NCI-H526 treated with DMSO at 0.1 percent for 48 hours (cell line): ENCODE data around the gene RIT2.

Experiments
- DNase-seq: peaks from one replicate; lab custom pipeline; 2025; lab: John Stamatoyannopoulos, UW

The RIT2 gene

GRCh38 chr18:43012951-43013350 lies 102.5 kb downstream of the RIT2 start:
- DNase-seq = no peak

- no peak for DNase-seq
Measured at GRCh38 chr18:43010611-43011010, 104.9 kb downstream of the RIT2 start.

- no peak for DNase-seq
Measured at GRCh38 chr18:43009674-43010073, 105.8 kb downstream of the RIT2 start.

GRCh38 chr18:43007365-43007764 lies 108.1 kb downstream of the RIT2 start:
- DNase-seq = no peak

GRCh38 chr18:43004421-43004820 lies 111.1 kb downstream of the RIT2 start:
- DNase-seq = no peak

- no peak for DNase-seq
Measured at GRCh38 chr18:43001821-43002220, 113.7 kb downstream of the RIT2 start.

- DNase-seq = no peak
Measured at GRCh38 chr18:42996824-42997223, 118.7 kb downstream of the RIT2 start.

- DNase-seq = no peak
Measured at GRCh38 chr18:42980426-42980825, 135.1 kb downstream of the RIT2 start.

GRCh38 chr18:42977982-42978637 lies 137.4 kb downstream of the RIT2 start:
- DNase-seq = no peak

GRCh38 chr18:42976869-42977590 lies 138.5 kb downstream of the RIT2 start:
- no peak for DNase-seq

- no peak for DNase-seq
Measured at GRCh38 chr18:42969366-42969765, 146.1 kb downstream of the RIT2 start.

GRCh38 chr18:42961298-42961697 lies 154.2 kb downstream of the RIT2 start:
- DNase-seq = no peak

GRCh38 chr18:42959528-42959927 lies 156.0 kb downstream of the RIT2 start:
- no peak for DNase-seq

- DNase-seq = no peak
Measured at GRCh38 chr18:42958353-42958752, 157.1 kb downstream of the RIT2 start.

- no peak for DNase-seq
Measured at GRCh38 chr18:42956287-42956686, 159.2 kb downstream of the RIT2 start.

GRCh38 chr18:42954887-42955286 lies 160.6 kb downstream of the RIT2 start:
- DNase-seq = no peak

GRCh38 chr18:42953306-42953705 lies 162.2 kb downstream of the RIT2 start:
- no peak for DNase-seq

GRCh38 chr18:42950732-42951131 lies 164.8 kb downstream of the RIT2 start:
- DNase-seq = no peak

- DNase-seq = no peak
Measured at GRCh38 chr18:42948831-42949230, 166.7 kb downstream of the RIT2 start.

- DNase-seq = no peak
Measured at GRCh38 chr18:42941860-42942259, 173.6 kb downstream of the RIT2 start.

- no peak for DNase-seq
Measured at GRCh38 chr18:42941021-42941420, 174.5 kb downstream of the RIT2 start.

- no peak for DNase-seq
Measured at GRCh38 chr18:42937436-42937835, 178.0 kb downstream of the RIT2 start.

GRCh38 chr18:42936289-42936688 lies 179.2 kb downstream of the RIT2 start:
- no peak for DNase-seq

GRCh38 chr18:42931491-42931890 lies 184.0 kb downstream of the RIT2 start:
- DNase-seq = no peak
